B cell (primary cell): ENCODE results near the gene PTGES.

Experiments
- EZH2 ChIP-seq: IDR thresholded peaks from 2 replicates; pipeline ENCODE4 v1.6.1; 2012; ENCODE audit warnings: borderline replicate concordance, low read depth, mild to moderate bottlenecking, moderate library complexity, low read length; ENCODE audit not compliant: insufficient read depth, poor library complexity, severe bottlenecking
- TF ChIP-seq, protein P1 (sequence below): fragments of 200-600 bp; IDR thresholded peaks from one replicate; pipeline ENCODE4 v1.8.0; 2022; ENCODE audit warnings: antibody characterized with exemption, mild to moderate bottlenecking

DNA sequence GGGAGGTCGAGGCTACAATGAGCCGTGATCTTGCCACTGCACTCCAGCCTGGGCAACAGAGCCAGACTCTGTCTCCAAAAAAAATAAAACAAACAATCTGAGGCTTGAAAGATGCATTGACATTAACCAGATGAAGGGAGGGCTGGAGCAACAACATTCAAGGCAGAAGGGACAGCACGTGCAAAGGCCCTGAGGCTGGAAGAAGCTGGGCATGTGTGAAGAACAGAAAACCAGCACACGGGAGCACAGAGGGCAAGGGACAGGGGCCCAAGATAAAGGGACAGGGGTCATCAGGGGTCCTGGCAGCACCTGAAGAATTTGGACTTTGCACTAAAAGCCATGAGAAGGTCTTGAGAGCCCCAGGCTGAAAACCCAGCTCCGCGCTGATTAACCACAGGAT, 3.3 kb downstream of the PTGES start:
- TF ChIP-seq, protein P1, sequence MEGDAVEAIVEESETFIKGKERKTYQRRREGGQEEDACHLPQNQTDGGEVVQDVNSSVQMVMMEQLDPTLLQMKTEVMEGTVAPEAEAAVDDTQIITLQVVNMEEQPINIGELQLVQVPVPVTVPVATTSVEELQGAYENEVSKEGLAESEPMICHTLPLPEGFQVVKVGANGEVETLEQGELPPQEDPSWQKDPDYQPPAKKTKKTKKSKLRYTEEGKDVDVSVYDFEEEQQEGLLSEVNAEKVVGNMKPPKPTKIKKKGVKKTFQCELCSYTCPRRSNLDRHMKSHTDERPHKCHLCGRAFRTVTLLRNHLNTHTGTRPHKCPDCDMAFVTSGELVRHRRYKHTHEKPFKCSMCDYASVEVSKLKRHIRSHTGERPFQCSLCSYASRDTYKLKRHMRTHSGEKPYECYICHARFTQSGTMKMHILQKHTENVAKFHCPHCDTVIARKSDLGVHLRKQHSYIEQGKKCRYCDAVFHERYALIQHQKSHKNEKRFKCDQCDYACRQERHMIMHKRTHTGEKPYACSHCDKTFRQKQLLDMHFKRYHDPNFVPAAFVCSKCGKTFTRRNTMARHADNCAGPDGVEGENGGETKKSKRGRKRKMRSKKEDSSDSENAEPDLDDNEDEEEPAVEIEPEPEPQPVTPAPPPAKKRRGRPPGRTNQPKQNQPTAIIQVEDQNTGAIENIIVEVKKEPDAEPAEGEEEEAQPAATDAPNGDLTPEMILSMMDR: no peak
- TF ChIP-seq EZH2: no peak
